Karpas-422 (cell line): Measurements from ENCODE around the gene CDT1. TPM values are rescaled to one million over a fixed set of nuclear protein-coding genes. Genes with fewer than 3 reads are reported as not detected.
A peak's percentile ranks its signal among the peaks of the same experiment; 100 is the strongest.

ENCODE experiments used
- DNase-seq: peaks from one replicate; pipeline ENCODE4 v3.0.0-alpha.2; 2015
- H2AFZ ChIP-seq: fragments of 200-600 bp; sonication (generic); 2 replicates; pipeline ENCODE4 v1.6.1; 2014; ENCODE audit warnings: antibody characterized with exemption, low read length, mixed read lengths
- H3K27ac ChIP-seq: fragments of 200-600 bp; sonication (generic); 2 replicates; pipeline ENCODE4 v1.5.1; 2014; ENCODE audit warnings: mild to moderate bottlenecking, low read length, moderate library complexity
- H3K27me3 ChIP-seq: fragments of 200-600 bp; sonication (generic); 2 replicates; pipeline ENCODE4 v1.6.1; 2014; ENCODE audit warnings: low read length, mixed read lengths
- H3K36me3 ChIP-seq: fragments of 200-600 bp; sonication (generic); 2 replicates; pipeline ENCODE4 v1.6.1; 2014; ENCODE audit warnings: low read length, mixed read lengths; ENCODE audit not compliant: insufficient read depth
- H3K4me1 ChIP-seq: fragments of 200-600 bp; sonication (generic); 2 replicates; pipeline ENCODE4 v1.6.1; 2014; ENCODE audit warnings: mild to moderate bottlenecking, low read length, mixed read lengths
- H3K4me2 ChIP-seq: fragments of 200-600 bp; sonication (generic); 2 replicates; pipeline ENCODE4 v1.6.1; 2014; ENCODE audit warnings: low read length, low read depth, mild to moderate bottlenecking; ENCODE audit not compliant: poor library complexity, severe bottlenecking
- H3K4me3 ChIP-seq: fragments of 200-600 bp; sonication (generic); 2 replicates; pipeline ENCODE4 v1.5.1; 2014; ENCODE audit warnings: mild to moderate bottlenecking, antibody characterized with exemption, low read length, mixed read lengths
- H3K79me2 ChIP-seq: fragments of 200-600 bp; sonication (generic); 2 replicates; pipeline ENCODE4 v1.6.1; 2014; ENCODE audit warnings: mild to moderate bottlenecking, low read length, mixed read lengths
- H3K9ac ChIP-seq: fragments of 200-600 bp; sonication (generic); 2 replicates; pipeline ENCODE4 v1.6.0; 2014; ENCODE audit warnings: low read length
- H3K9me2 ChIP-seq: fragments of 200-600 bp; sonication (generic), shearing (Covaris generic); replicated peaks from 2 replicates; pipeline ENCODE4 v1.6.0; 2014; ENCODE audit warnings: mild to moderate bottlenecking, low read length, moderate library complexity; ENCODE audit not compliant: insufficient read depth
- H3K9me3 ChIP-seq: fragments of 300-700, 200-600 bp; sonication (generic); 2 replicates; pipeline ENCODE4 v1.6.1; 2014; ENCODE audit warnings: low read length, mixed read lengths
- H4K20me1 ChIP-seq: fragments of 200-600 bp; sonication (generic); 2 replicates; pipeline ENCODE4 v1.6.1; 2014; ENCODE audit warnings: mild to moderate bottlenecking, antibody characterized with exemption, low read length, low read depth; ENCODE audit not compliant: insufficient read depth
- total RNA-seq: library from RNA; depleted of rRNA; stranded (reverse); fragments of >200 nt; shearing (Covaris generic); gene quantifications from 2 replicates; pipeline ENCODE4 v1.2.3, GENCODE V29; 2014; ENCODE audit warnings: low replicate concordance; rRNA removed

Gene CDT1
- 20.4 and 40.3 TPM in 2 replicates for total RNA-seq

- Histone ChIP-seq H3K9me3 (no peaks in the 10 kb centered on the region), H4K20me1 (0 out of 2 replicates have a peak, but pooled peaks cover 16% of the 10 kb centered on the region), H3K9ac (peak within 1 kb of the TSS; percentile 98), H3K27me3 (no peaks in the 10 kb centered on the region), H3K79me2 (peaks cover 21% of the 10 kb centered on the region), H3K27ac (peak within 1 kb of the TSS; percentile 79), H3K4me1 (peaks cover 33% of the 10 kb centered on the region), H3K4me2 (peak within 1 kb of the TSS; percentile 97), H3K9me2 (no peaks in the 10 kb centered on the region), H3K4me3 (peak within 1 kb of the TSS; percentile 99), H2AFZ (peak within 1 kb of the TSS; percentile 42; the same call in 1 of the 2 replicates), H3K36me3 (peaks cover 7% of the 10 kb centered on the region; the same call in 1 of the 2 replicates)
- peak; percentile 93 for DNase-seq
These were observed at the start of gene CDT1 for GRCh38 chr16:88803264-88803987. Gene CDT1, plus strand, starts transcription at chr16:88803789. Its CDS starts 43 bp downstream, at chr16:88803832.

DNA sequence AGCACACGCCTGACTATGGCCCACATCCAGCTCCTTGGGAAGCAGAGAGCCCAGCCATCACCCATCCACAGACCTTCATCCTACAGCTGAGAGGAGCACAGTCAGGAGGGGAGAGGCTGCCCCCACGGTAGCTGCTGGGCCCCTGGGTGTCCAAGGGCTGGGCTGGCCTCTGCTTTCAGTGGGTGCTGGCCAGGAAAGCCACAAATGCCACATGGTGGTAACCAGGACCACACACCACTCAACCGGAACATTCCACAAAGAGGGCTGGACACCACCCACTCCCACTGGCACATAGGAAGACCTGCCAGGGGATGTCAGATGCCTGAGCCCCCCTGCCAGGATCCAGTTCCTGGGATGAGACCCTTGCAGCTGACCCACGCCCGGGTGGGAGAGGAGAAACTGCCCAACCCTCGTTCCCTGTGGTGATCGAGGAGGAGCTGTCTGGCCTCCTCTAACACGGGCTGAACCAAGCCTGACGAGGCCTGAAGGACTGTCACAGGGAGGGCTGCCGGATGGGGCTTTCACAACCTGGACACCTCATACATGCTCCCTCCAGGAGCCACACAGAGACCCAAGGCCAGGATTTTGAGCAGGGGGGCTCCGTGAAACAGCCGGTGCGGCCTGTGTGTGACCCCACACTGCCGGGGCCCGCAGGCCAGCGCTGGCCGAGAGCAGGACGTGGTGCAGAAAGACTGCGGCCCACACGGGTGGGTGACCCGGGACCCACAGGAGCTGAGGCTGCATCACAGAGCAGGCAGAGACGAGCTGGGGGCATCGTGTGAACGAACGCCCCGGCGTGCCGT is 49.3 kb upstream of the CDT1 start:
- Histone ChIP-seq H3K4me2 (no peak overlapping the region), H3K27me3 (no peaks in the 10 kb centered on the region), H3K4me3 (no peak overlapping the region), H3K27ac (no peak overlapping the region), H3K36me3 (no peaks in the 10 kb centered on the region), H2AFZ (no peak overlapping the region), H3K9me3 (no peaks in the 10 kb centered on the region), H3K4me1 (0 out of 2 replicates have a peak, but pooled peaks cover 2% of the 10 kb centered on the region), H3K79me2 (no peaks in the 10 kb centered on the region), H4K20me1 (no peaks in the 10 kb centered on the region), H3K9ac (no peak overlapping the region), H3K9me2 (no peaks in the 10 kb centered on the region)
- DNase-seq = no peak

- no peak overlapping the region for H3K9ac ChIP-seq
- no peak overlapping the region for H2AFZ ChIP-seq
- H3K27me3 ChIP-seq = no peaks in the 10 kb centered on the region
- no peaks in the 10 kb centered on the region for H4K20me1 ChIP-seq
- peak; percentile 72 for DNase-seq
- no peaks in the 10 kb centered on the region for H3K36me3 ChIP-seq
- no peak overlapping the region for H3K4me2 ChIP-seq
- no peak overlapping the region for H3K27ac ChIP-seq
- 0 out of 2 replicates have a peak, but pooled peaks cover 5% of the 10 kb centered on the region for H3K4me1 ChIP-seq
- no peaks in the 10 kb centered on the region for H3K9me2 ChIP-seq
- no peak overlapping the region for H3K4me3 ChIP-seq
- no peaks in the 10 kb centered on the region for H3K79me2 ChIP-seq
- H3K9me3 ChIP-seq = no peaks in the 10 kb centered on the region
These were observed 48.5 kb upstream of the CDT1 start for GRCh38 chr16:88754912-88755744.

GRCh38 chr16:88755745-88756443 is 47.7 kb upstream of the CDT1 start:
- Histone ChIP-seq H3K4me1 (0 out of 2 replicates have a peak, but pooled peaks cover 5% of the 10 kb centered on the region), H2AFZ (no peak overlapping the region), H3K79me2 (no peaks in the 10 kb centered on the region), H4K20me1 (no peaks in the 10 kb centered on the region), H3K9me3 (no peaks in the 10 kb centered on the region), H3K27me3 (no peaks in the 10 kb centered on the region), H3K4me2 (no peak overlapping the region), H3K27ac (no peak overlapping the region), H3K36me3 (no peaks in the 10 kb centered on the region), H3K9me2 (no peaks in the 10 kb centered on the region), H3K9ac (no peak overlapping the region), H3K4me3 (no peak overlapping the region)
- DNase-seq = no peak

DNA sequence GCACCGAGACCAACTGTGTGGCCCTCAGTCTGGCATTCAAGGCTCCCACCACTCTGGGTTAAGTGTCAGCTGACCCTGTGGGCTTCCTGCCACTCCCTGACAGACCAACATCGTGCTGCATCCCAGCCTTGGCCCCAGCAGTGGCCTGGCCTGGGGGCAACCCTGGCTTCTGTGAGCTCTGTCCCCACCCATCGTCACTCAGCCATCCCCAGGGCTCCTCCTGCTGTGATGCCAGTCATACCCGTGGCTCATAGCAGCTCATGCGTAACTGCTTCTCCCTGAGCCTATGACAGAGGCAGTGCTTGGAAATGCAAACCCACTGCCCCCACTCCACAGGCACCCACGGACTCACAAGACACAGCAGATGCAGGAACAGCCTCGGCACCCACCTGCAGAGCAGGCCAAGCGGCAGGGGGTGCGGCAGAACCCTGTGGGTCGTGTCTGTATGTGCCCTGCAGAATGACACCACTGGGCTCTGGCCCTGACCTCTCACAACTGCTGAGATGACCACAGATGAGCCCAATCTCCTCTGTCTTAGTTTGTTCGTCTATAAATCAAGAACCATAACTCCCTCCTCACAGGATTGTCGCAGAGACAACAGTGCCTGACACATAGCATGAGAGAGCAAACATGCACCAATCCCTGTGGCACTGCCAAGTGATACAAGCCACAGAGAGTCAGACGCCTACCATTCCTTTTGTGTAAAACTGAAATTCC is 45.2 kb upstream of the CDT1 start:
- no peaks in the 10 kb centered on the region for H3K9me3 ChIP-seq
- H3K36me3 ChIP-seq = no peaks in the 10 kb centered on the region
- no peaks in the 10 kb centered on the region for H3K27me3 ChIP-seq
- no peaks in the 10 kb centered on the region for H3K79me2 ChIP-seq
- H3K9ac ChIP-seq = no peak overlapping the region
- no peak overlapping the region for H2AFZ ChIP-seq
- no peaks in the 10 kb centered on the region for H4K20me1 ChIP-seq
- H3K4me1 ChIP-seq = 0 out of 2 replicates have a peak, but pooled peaks cover 5% of the 10 kb centered on the region
- H3K4me2 ChIP-seq = no peak overlapping the region
- DNase-seq = no peak
- no peak overlapping the region for H3K27ac ChIP-seq
- no peaks in the 10 kb centered on the region for H3K9me2 ChIP-seq
- no peak overlapping the region for H3K4me3 ChIP-seq

DNA sequence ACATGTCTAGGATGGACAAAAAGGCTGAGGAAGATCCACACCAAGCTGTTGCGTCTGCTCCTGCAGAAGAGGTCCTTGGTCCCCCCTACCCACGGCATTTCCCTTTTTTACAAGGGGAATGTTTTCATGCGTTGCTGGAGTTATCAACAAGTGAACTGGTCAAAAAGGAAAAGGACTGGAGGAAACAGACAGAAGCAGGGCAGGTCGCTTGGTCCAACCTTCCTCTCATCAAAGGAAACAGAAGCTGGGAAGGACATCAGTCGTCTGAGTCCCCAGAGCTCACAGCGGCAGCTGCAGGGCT is 44.7 kb upstream of the CDT1 start:
- 0 out of 2 replicates have a peak, but pooled peaks cover 5% of the 10 kb centered on the region for H3K4me1 ChIP-seq
- H3K4me3 ChIP-seq = no peak overlapping the region
- no peak overlapping the region for H2AFZ ChIP-seq
- H3K4me2 ChIP-seq = peak overlapping the region; percentile 39
- no peak for DNase-seq
- no peaks in the 10 kb centered on the region for H3K27me3 ChIP-seq
- H3K9me2 ChIP-seq = no peaks in the 10 kb centered on the region
- H3K36me3 ChIP-seq = no peaks in the 10 kb centered on the region
- no peak overlapping the region for H3K9ac ChIP-seq
- H4K20me1 ChIP-seq = no peaks in the 10 kb centered on the region
- H3K27ac ChIP-seq = no peak overlapping the region
- no peaks in the 10 kb centered on the region for H3K9me3 ChIP-seq
- H3K79me2 ChIP-seq = no peaks in the 10 kb centered on the region

DNA sequence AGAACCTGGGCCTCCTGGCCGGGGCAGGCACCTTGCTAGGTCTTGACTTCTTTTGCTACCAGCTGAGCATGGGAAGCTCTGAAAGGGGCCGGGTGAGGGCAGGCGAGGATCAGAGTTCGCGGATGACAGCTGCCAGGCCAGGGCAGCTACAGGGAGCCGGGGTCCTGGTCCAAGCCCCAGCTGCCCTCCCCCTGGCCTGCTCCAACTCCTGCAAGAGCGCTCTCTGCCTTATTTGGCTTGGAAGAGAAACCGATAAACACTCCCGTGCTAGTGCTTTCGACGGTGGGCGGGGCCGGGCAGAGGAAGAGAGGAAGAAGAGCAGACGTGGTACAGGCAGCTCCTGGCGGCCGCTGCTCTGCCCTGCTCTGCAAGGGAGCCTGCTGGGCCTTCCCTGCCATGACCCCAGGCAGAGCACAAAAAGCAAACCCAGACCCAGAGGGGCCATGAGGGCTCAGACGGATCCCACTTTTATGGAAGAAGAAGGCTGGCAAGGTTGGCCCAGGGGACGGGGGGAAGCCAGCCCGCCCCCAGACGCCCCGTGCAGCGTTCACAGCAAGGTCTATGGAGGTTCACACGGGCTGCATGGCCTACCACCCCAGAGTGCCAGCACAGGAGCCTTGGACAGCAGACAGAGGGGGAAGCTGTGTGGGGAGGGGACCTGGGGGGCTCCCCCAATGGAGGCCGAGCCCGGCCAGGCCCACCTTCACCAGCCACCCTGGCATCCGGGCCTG is 44.2 kb upstream of the CDT1 start:
- Histone ChIP-seq H3K9ac (no peak overlapping the region), H3K4me3 (no peak overlapping the region), H4K20me1 (no peaks in the 10 kb centered on the region), H2AFZ (no peak overlapping the region), H3K79me2 (no peaks in the 10 kb centered on the region), H3K4me1 (0 out of 2 replicates have a peak, but pooled peaks cover 5% of the 10 kb centered on the region), H3K9me3 (no peaks in the 10 kb centered on the region), H3K27ac (no peak overlapping the region), H3K27me3 (no peaks in the 10 kb centered on the region), H3K4me2 (peak overlapping the region; percentile 39), H3K9me2 (no peaks in the 10 kb centered on the region), H3K36me3 (no peaks in the 10 kb centered on the region)
- peak; percentile 74 for DNase-seq
